HFFc6 (cell line): ENCODE results near the gene TMEM40. TPM values are rescaled to one million over a fixed set of nuclear protein-coding genes. Genes with fewer than 3 reads are reported as not detected.

Source experiments
- DNase-seq: peaks from one replicate; pipeline ENCODE4 v3.0.0-alpha.2; 2018
- H3K27ac Mint-ChIP-seq: 2 replicates; pipeline ENCODE4 v1.8.0; 2020; ENCODE audit warnings: mild to moderate bottlenecking, mixed read lengths
- H3K27me3 Mint-ChIP-seq: 2 replicates; pipeline ENCODE4 v1.8.0; 2021; ENCODE audit warnings: mild to moderate bottlenecking, moderate library complexity, mixed read lengths; ENCODE audit not compliant: insufficient read depth
- H3K36me3 Mint-ChIP-seq: 2 replicates; pipeline ENCODE4 v1.8.0; 2021; ENCODE audit warnings: low read depth, mixed read lengths
- H3K4me1 Mint-ChIP-seq: 2 replicates; pipeline ENCODE4 v1.8.0; 2020; ENCODE audit warnings: low read depth, mixed read lengths
- H3K4me3 Mint-ChIP-seq: 2 replicates; pipeline ENCODE4 v1.8.0; 2020; ENCODE audit warnings: mild to moderate bottlenecking, moderate library complexity, mixed read lengths
- H3K9me3 Mint-ChIP-seq: 2 replicates; pipeline ENCODE4 v1.8.0; 2020; ENCODE audit warnings: mild to moderate bottlenecking, mixed read lengths
- CTCF ChIP-seq: fragments of 200-600 bp; sonication (generic); IDR thresholded peaks from 2 replicates; pipeline ENCODE4 v1.5.0; 2021; ENCODE audit warnings: antibody characterized with exemption, mild to moderate bottlenecking
- total RNA-seq, 6 experiments: library from RNA; stranded (reverse); fragmentation: NEBNext Ultra II Directional; extraction: Animal tissue kit (Norgen Biotek cat#: 25700); gene quantifications; 2 replicates in 1 of 6; 3 replicates in 5 of 6; pipeline ENCODE4 v1.2.3, GENCODE V29; 2021

TMEM40 gene
- total RNA-seq, 6 experiments from 2014 or later = 0.32 to 0.40 (median 0.36) TPM; not detected in 3

DNA sequence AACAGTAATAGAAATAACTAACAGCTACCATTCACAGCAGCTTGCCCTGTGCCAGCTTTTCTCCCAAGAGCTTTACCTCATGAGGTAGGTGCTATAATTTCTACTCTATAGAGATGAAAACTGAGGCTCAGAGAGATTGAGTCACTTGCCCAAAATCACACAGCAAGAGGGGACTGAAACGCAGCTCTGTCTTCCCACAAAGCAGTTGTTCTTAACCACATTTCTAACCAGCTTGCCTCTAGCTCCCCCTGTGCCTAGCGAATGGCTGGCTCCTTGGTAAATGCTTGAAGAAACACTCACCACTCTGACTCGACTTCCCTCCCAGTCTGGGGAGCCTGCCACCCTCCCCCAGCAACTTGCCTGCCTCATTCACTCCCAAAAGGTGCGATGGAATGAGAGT, 15.6 kb upstream of the TMEM40 start:
- H3K27me3 Mint-ChIP-seq = peaks cover 19% of the 10 kb centered on the region
- no peak for DNase-seq
- no peak for TF ChIP-seq CTCF
- no peaks in the 10 kb centered on the region for H3K4me1 Mint-ChIP-seq
- peaks cover 10% of the 10 kb centered on the region for H3K9me3 Mint-ChIP-seq
- no peak overlapping the region for H3K27ac Mint-ChIP-seq
- no peak overlapping the region for H3K4me3 Mint-ChIP-seq
- 0 out of 2 replicates have a peak, but pooled peaks cover 6% of the 10 kb centered on the region for H3K36me3 Mint-ChIP-seq

DNA sequence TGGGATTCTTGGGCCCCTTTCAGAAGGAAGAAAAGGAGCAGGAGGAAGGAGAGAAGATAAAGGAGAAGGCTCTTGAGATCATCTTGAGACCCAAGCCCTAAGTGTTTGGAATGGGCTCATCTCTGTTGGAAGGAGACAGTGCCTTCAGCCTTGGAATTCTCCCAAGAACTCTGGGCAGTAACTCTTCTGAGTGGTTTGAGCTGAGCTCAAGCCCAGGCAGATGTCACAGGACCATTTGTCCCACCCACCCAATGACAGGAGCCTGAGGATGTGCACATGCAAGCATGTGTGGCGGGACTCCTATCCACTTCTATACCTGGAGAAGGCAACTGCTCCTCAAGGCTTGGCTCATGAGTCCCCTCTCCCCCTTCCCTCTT, 14.6 kb upstream of the TMEM40 start:
- TF ChIP-seq CTCF = no peak
- Mint-ChIP-seq H3K4me3 (no peak overlapping the region), H3K27me3 (peaks cover 16% of the 10 kb centered on the region), H3K4me1 (no peaks in the 10 kb centered on the region), H3K27ac (no peak overlapping the region), H3K9me3 (peaks cover 10% of the 10 kb centered on the region), H3K36me3 (0 out of 2 replicates have a peak, but pooled peaks cover 6% of the 10 kb centered on the region)
- no peak for DNase-seq

DNA sequence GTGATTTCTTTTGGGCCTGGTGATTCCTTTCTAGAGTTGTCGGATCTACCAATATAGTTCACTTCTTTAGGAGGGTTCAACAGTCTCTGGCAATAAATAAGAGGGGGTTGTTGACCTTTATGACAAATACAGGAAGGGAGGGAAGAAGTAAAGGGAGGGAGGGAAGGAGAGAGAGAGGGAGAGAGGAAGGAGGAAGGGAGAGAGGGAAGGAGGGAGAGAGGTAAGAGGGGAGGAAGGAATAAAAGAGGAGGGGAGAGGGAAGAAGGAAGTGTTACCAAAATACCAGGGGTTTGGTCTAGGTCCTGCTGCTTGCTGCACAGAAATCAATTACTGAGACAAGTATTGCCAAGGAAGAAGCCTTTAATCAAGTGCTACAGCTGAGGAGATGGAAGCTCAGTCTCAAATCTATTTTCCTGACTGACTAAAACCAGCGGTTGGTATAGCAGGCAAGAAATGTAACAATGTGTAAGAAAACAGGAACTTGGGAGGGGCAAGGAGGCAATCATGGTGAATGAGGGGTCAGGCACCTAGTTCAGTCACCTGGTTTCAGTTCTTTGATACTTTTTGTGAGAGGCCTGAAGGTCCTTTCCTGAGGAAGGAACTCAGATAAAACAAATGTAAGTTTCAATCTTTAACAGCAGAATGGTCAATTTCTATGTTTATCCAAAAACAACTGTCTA, 14.1 kb upstream of the TMEM40 start:
- Mint-ChIP-seq H3K36me3 (0 out of 2 replicates have a peak, but pooled peaks cover 6% of the 10 kb centered on the region), H3K27ac (no peak overlapping the region), H3K4me3 (no peak overlapping the region), H3K27me3 (peaks cover 15% of the 10 kb centered on the region), H3K9me3 (peaks cover 10% of the 10 kb centered on the region), H3K4me1 (no peaks in the 10 kb centered on the region)
- DNase-seq = no peak
- no peak for TF ChIP-seq CTCF

- H3K27me3 Mint-ChIP-seq = peaks cover 13% of the 10 kb centered on the region
- TF ChIP-seq CTCF = no peak
- no peak for DNase-seq
Observed at GRCh38 chr3:12772462-12772861, 13.4 kb upstream of the TMEM40 start.

DNA sequence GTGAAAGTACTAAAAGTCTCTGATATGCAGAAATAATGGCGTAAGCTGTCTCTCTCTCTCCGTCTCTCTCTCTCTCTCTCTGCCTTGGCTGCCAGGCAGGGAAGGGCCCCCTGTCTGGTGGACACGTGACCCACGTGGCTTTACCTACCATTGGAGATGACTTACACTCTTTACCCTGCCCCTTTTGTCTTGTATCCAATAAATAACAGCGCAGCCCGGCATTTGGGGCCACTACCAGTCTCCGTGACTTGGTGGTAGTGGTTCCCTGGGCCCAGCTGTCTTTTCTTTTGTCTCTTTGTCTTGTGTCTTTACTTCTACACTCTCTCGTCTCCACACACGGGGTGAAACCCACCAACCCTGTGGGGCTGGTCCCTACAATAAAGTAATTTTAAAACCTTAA, 12.2 kb upstream of the TMEM40 start:
- H3K27me3 Mint-ChIP-seq = peaks cover 8% of the 10 kb centered on the region

More at GRCh38 chr3:12772462-12772861, 13.4 kb upstream of the TMEM40 start:
- no peak overlapping the region for H3K4me3 Mint-ChIP-seq
- peaks cover 10% of the 10 kb centered on the region for H3K9me3 Mint-ChIP-seq
- H3K27ac Mint-ChIP-seq = no peak overlapping the region
- H3K36me3 Mint-ChIP-seq = 0 out of 2 replicates have a peak, but pooled peaks cover 6% of the 10 kb centered on the region
- H3K4me1 Mint-ChIP-seq = no peaks in the 10 kb centered on the region

More for the DNA sequence above, 12.2 kb upstream of the TMEM40 start:
- H3K27ac Mint-ChIP-seq = no peak overlapping the region
- H3K4me1 Mint-ChIP-seq = no peaks in the 10 kb centered on the region
- no peak overlapping the region for H3K4me3 Mint-ChIP-seq
- no peak for DNase-seq
- no peak for TF ChIP-seq CTCF
- 0 out of 2 replicates have a peak, but pooled peaks cover 6% of the 10 kb centered on the region for H3K36me3 Mint-ChIP-seq
- peaks cover 7% of the 10 kb centered on the region for H3K9me3 Mint-ChIP-seq
